Activated B cell treated with CpG ODN at 0.5 μM for 24 hours (primary cell): ENCODE results near the gene URM1. TPM values are rescaled to one million over a fixed set of nuclear protein-coding genes. Genes with fewer than 3 reads are reported as not detected.

ENCODE experiments used
- ATAC-seq: fragments of 200-7000 bp; cut with Tn5 transposase; one replicate; pipeline ENCODE4 v1.10.0; 2021; ENCODE audit warnings: low read depth, mild to moderate bottlenecking, moderate library complexity
- CTCF ChIA-PET: fragments of 350-600 bp; sonication (Branson Sonifier 250); formaldehyde crosslinking; loops from one replicate; lab custom pipeline; 2021; ENCODE audit warnings: antibody characterized with exemption; lab: Charles Lee
- POLR2A ChIA-PET: fragments of 350-600 bp; sonication (Branson Sonifier 250); formaldehyde crosslinking; loops from one replicate; lab custom pipeline; 2021; ENCODE audit warnings: antibody characterized with exemption; lab: Charles Lee
- DNase-seq: peaks from one replicate; pipeline ENCODE4 v3.0.0; 2022
- H3K27ac Mint-ChIP-seq: one replicate; pipeline ENCODE4 v1.8.0; 2020; ENCODE audit warnings: mixed read lengths
- H3K27me3 Mint-ChIP-seq: one replicate; pipeline ENCODE4 v1.8.0; 2021; ENCODE audit warnings: mixed read lengths
- H3K36me3 Mint-ChIP-seq: one replicate; pipeline ENCODE4 v1.8.0; 2021; ENCODE audit warnings: low read depth, mixed read lengths
- H3K4me1 Mint-ChIP-seq: one replicate; pipeline ENCODE4 v1.8.0; 2021; ENCODE audit warnings: mixed read lengths
- H3K4me3 Mint-ChIP-seq: one replicate; pipeline ENCODE4 v1.8.0; 2020; ENCODE audit warnings: mild to moderate bottlenecking, mixed read lengths
- H3K9me3 Mint-ChIP-seq: one replicate; pipeline ENCODE4 v1.8.0; 2020; ENCODE audit warnings: mixed read lengths
- CTCF ChIP-seq: fragments of 200-600 bp; IDR thresholded peaks from one replicate; pipeline ENCODE4 v1.8.0; 2022; ENCODE audit warnings: antibody characterized with exemption, mild to moderate bottlenecking
- intact Hi-C: fragments of 100-400 bp; cut with micrococcal nuclease; formaldehyde crosslinking; loops from one replicate; pipeline ENCODE4 v1.15.1; 2024
- total RNA-seq: library from RNA; stranded (reverse); gene quantifications from 2 replicates; pipeline ENCODE4 v1.2.3, GENCODE V29; 2022

URM1 gene
- total RNA-seq, 1 donor from 2014 or later = 55.8 TPM

GRCh38 chr9:128389395-128390149, 18.4 kb downstream of the URM1 start:
- Mint-ChIP-seq H3K27me3 (no peaks in the 10 kb centered on the region), H3K36me3 (peaks cover 68% of the 10 kb centered on the region), H3K27ac (no peak overlapping the region), H3K4me1 (no peaks in the 10 kb centered on the region), H3K9me3 (no peaks in the 10 kb centered on the region), H3K4me3 (no peak overlapping the region)
- intact Hi-C loops = no loop called here
- ATAC-seq (no peak), DNase-seq (no peak)
- POLR2A ChIA-PET = no interaction called here
- no peak for TF ChIP-seq CTCF
- CTCF ChIA-PET = no interaction called here

- TF ChIP-seq CTCF = no peak
- CTCF ChIA-PET = no interaction called here
- H3K36me3 Mint-ChIP-seq = peaks cover 61% of the 10 kb centered on the region
These were observed 19.1 kb downstream of the URM1 start for GRCh38 chr9:128390150-128390812.

GRCh38 chr9:128390813-128391711, 19.9 kb downstream of the URM1 start:
- ChIA-PET CTCF (no interaction called here), POLR2A (no interaction called here)
- DNase-seq (no peak), ATAC-seq (no peak)
- no peak overlapping the region for H3K27ac Mint-ChIP-seq
- no peaks in the 10 kb centered on the region for H3K27me3 Mint-ChIP-seq
- H3K9me3 Mint-ChIP-seq = no peaks in the 10 kb centered on the region
- intact Hi-C loops = no loop called here
- TF ChIP-seq CTCF = no peak
- H3K36me3 Mint-ChIP-seq = peaks cover 54% of the 10 kb centered on the region
- H3K4me1 Mint-ChIP-seq = no peaks in the 10 kb centered on the region
- no peak overlapping the region for H3K4me3 Mint-ChIP-seq

More at GRCh38 chr9:128390150-128390812, 19.1 kb downstream of the URM1 start:
- Mint-ChIP-seq H3K4me1 (no peaks in the 10 kb centered on the region), H3K27me3 (no peaks in the 10 kb centered on the region), H3K9me3 (no peaks in the 10 kb centered on the region), H3K27ac (no peak overlapping the region), H3K4me3 (no peak overlapping the region)
- DNase-seq (no peak), ATAC-seq (no peak)
- intact Hi-C loops = no loop called here
- POLR2A ChIA-PET = no interaction called here

GRCh38 chr9:128391956-128392301, 20.8 kb downstream of the URM1 start:
- ChIA-PET POLR2A (no interaction called here), CTCF (no interaction called here)
- Mint-ChIP-seq H3K9me3 (no peaks in the 10 kb centered on the region), H3K36me3 (peaks cover 46% of the 10 kb centered on the region), H3K4me3 (no peak overlapping the region), H3K27me3 (no peaks in the 10 kb centered on the region), H3K4me1 (peaks cover 1% of the 10 kb centered on the region), H3K27ac (no peak overlapping the region)
- ATAC-seq (no peak), DNase-seq (no peak)
- intact Hi-C loops = no loop called here
- no peak for TF ChIP-seq CTCF
